CD4-positive, alpha-beta T cell treated with Interleukin-10 for 1 hour (primary cell): ENCODE measurements around the gene EPHB6.

Experiments
- DNase-seq: peaks from one replicate; pipeline ENCODE4 v3.0.0-alpha.2; 2020

Gene EPHB6

DNA sequence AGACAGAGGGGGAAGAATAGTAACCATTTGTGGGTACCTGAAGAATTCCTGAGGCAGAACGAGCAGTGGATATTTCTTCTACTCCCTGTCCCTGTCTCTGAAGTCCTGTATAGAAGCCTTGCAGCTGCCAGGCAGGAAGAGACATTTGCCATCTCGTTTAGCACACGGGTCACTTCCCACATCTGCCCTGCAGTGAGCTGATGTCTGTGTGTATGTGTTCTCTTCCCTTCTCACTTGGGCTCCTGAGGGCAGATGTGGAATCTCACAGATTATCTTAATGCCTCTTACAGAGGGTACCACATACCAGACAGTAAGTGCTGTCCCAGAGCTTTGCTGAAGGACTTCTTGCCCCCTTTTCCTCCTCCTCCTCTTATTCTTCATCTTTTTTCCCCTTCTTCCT, 44.8 kb downstream of the EPHB6 start:
- DNase-seq = no peak

GRCh38 chr7:142901426-142902259, 46.8 kb downstream of the EPHB6 start:
- no peak for DNase-seq

- no peak for DNase-seq
Measured at GRCh38 chr7:142904128-142904527, 49.3 kb downstream of the EPHB6 start.

GRCh38 chr7:142905759-142906158, 50.9 kb downstream of the EPHB6 start:
- no peak for DNase-seq

DNA sequence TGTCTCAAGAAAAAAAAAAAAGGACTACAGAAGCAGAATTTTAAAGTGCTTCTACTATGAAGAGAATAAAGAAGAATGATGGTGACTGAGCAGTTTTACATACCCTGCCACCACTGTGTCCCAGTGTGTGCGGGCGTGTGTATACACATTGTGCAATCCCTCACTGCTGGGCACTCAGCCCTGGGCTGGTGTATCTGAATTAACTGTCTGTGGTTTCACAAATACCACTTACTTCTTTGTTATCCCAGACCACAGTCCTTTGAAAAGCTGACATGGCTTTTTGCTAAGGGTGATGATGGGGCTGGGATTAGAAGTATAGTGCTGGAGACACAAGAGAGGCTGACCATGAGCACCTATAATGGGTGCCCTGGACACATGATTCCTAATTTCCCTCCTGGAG, 51.8 kb downstream of the EPHB6 start:
- no peak for DNase-seq

GRCh38 chr7:142908290-142908689, 53.4 kb downstream of the EPHB6 start:
- no peak for DNase-seq

DNA sequence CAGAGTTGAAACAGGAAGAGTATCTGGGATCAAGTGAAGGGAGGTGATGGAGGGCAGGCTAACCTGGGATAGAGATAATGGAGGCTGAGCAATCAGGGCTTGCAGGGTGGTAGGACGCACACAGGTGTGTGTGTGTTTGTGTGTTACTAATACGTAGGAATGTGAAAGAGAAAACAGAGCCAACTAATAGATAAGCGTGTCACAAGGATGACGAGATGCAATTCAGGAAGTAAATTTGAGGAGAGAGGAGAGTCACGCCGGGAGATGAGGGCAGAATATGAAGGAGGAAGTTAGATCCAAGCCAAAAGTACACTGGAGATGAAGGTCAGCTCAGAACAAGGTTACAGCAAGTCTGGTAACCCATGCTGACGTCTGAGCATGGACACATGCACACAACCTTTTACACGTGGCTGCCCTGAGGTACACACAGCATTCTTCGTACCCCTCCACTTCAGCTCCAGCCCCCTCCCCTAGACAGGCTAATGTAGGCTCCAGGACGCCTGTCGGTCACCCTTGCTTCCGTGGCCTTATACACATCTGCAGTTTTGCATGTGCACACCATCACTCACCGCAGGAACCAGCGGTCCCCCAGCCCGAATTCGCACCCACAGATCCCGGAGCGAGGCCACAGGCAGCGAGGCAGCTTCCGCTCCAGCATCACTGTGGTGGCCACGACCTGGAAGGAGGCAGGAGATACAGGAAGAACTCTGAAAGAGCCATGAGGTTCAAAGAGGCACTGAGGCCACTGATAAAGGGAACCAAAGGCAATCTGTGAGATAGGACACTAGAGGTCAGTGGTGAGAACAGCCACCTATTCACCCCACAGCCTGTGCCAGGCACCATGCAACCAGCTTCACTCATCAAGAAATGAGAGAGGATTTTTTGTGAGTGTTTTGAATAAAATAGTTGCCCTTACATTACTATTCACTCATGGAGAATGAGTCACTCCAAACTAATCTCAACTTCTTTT, 54.3 kb downstream of the EPHB6 start:
- no peak for DNase-seq

DNA sequence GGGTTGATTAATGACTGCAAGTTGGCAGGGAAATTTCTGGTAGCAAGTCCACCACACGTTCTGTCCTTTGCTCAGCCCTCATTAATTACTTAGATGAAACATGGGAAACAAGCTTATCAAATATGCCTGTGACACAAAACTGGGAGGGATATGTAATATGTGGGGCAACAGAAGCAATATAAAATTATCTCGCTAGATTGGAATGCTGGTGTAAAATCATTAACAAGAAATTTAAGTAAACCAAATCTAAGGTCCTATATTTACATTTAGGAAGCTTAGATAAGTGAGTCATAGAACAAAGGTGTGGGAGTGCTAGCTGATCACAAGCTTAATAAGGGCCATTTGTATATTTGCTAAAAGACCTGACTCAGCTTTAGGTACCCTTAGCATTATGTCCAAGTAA, 55.2 kb downstream of the EPHB6 start:
- no peak for DNase-seq

DNA sequence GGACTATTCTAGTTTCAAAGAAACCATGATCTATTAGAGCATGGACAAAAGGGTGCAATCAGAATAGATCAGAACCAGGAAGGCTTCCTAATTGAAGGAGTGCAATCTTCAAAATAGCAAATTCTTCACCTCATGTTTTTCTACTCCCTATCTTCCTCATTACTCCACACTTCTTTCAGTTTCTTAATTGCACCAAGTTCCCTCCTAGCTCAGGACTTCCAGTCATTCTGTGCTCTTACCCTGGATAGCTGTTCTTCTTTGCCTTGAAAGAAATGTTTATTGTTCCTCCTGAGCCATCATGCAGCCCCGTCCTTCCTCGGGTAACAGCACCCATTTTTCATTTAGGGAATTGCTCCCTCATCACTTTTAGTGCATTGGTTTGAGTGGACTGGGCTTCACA, 55.6 kb downstream of the EPHB6 start:
- DNase-seq = no peak

- DNase-seq = no peak
Measured at GRCh38 chr7:142913051-142913450, 58.2 kb downstream of the EPHB6 start.

DNA sequence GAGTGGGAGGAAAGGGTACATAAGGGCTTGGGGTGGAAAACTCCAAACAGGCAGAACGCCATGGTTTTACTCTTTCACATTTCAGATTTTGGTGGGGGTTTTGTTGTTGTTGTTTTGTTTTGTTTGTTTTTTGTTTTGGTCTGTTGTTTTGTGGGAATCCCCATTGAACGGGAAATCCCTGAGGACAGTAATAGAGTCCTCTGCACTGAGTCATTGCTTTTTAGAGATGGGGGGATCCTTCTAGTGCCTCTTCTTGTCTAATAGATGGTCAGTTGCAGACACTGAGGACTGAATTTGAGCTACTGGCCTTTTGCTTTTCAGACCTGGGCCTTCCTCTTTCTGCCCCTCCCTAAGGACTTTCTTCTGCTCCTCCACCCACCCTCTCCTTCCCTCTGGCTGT, 58.7 kb downstream of the EPHB6 start:
- DNase-seq = no peak

DNA sequence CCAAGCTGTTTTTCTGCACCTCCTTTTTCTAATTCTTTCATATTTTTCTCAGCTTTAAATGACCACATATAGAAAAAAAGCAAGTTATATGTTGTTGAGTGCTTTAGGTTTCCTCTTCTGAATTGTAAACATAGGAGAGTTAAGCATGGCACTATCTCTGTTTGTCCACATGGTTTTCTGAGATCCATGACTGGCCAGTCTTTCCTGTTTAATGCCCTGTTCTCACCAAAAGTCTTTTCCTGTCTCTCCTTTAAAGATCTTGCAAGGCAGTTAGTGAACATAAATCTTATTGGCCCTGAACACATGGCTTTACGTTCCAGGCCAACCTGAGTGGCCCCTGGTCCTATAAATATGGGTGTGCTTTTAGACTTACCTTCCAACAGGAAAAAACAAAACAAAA, 59.2 kb downstream of the EPHB6 start:
- no peak for DNase-seq

- DNase-seq = no peak
Measured at GRCh38 chr7:142915315-142915714, 60.4 kb downstream of the EPHB6 start.

GRCh38 chr7:142916508-142916907, 61.6 kb downstream of the EPHB6 start:
- no peak for DNase-seq

GRCh38 chr7:142917447-142917846, 62.6 kb downstream of the EPHB6 start:
- no peak for DNase-seq

DNA sequence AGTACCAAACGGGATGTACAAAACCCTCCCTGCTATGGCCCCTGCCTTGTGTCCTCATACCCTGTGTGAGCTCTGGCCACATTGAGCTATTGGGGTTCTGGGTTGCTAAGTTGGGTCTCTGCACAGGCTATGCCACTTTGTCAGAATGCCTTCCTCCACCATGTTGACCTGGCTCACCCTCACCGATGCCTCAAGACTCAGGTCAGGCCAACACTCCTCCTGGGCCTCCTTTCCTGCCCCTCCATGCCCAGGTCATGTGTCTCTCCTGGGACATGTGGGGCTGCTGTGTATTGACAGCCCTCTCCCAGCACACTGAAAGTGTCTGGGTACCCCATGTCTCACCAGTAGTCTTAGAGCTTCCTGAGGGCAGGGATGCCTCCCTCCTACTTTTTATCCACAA, 64.0 kb downstream of the EPHB6 start:
- DNase-seq = no peak

DNA sequence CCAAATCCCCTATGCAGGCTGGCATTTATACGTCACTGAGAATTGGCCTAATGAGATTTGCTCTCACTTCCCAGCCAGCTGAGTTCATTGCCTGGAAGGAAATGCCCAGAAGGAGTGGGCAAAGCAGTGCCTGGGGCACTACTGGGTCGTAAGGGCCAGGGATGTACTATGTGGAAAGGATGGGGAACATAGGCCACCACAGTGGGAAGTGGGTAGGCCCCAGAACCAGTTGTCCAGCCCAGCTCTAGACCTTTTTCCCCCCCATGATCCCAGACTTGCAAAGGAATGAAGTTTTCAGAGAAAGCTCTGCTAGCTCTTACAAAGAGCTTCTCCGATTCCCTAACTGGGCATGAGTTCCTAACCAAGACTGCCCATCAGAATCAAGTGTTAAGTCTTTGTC, 64.8 kb downstream of the EPHB6 start:
- DNase-seq = no peak
